SU-DHL-6 (cell line): Measurements from ENCODE around the gene MLC1.

Source experiments
- H2AFZ ChIP-seq: fragments of 200-600 bp; sonication (generic); 2 replicates; pipeline ENCODE4 v1.6.1; 2014; ENCODE audit warnings: low read depth, mild to moderate bottlenecking, moderate library complexity, mixed read lengths, antibody characterized with exemption, low read length; ENCODE audit not compliant: severe bottlenecking
- H3F3A ChIP-seq: fragments of 200-600 bp; shearing (Covaris generic); 2 replicates; pipeline ENCODE4 v1.6.0; 2016; ENCODE audit warnings: antibody characterized with exemption, mild to moderate bottlenecking; ENCODE audit not compliant: insufficient read depth
- H3K27ac ChIP-seq: fragments of 200-600 bp; sonication (generic); 2 replicates; pipeline ENCODE4 v1.5.1; 2016; ENCODE audit warnings: low read depth, mild to moderate bottlenecking, low read length, moderate library complexity, mixed read lengths
- H3K27me3 ChIP-seq: fragments of 200-600 bp; sonication (generic), shearing (Covaris generic); 2 replicates; pipeline ENCODE4 v1.6.0; 2014; ENCODE audit warnings: mild to moderate bottlenecking, low read length
- H3K36me3 ChIP-seq: fragments of 200-600 bp; sonication (generic); 2 replicates; pipeline ENCODE4 v1.6.1; 2014; ENCODE audit warnings: mild to moderate bottlenecking, low read length, mixed read lengths
- H3K4me2 ChIP-seq: fragments of 300-600, 200-600 bp; shearing (Covaris generic), sonication (generic); 2 replicates; pipeline ENCODE4 v1.6.0; 2014; ENCODE audit warnings: low read length, low read depth, mild to moderate bottlenecking; ENCODE audit not compliant: poor library complexity, severe bottlenecking
- H3K4me3 ChIP-seq: fragments of 200-600 bp; sonication (generic); 2 replicates; pipeline ENCODE4 v1.5.1; 2014; ENCODE audit warnings: antibody characterized with exemption, low read length, mild to moderate bottlenecking, mixed read lengths; ENCODE audit not compliant: insufficient read depth, poor library complexity, severe bottlenecking
- H3K79me2 ChIP-seq: fragments of 200-600 bp; sonication (generic); 2 replicates; pipeline ENCODE4 v1.6.1; 2014; ENCODE audit warnings: mild to moderate bottlenecking, low read length, moderate library complexity; ENCODE audit not compliant: insufficient read depth
- H3K9ac ChIP-seq: fragments of 200-600 bp; sonication (generic); 2 replicates; pipeline ENCODE4 v1.7.0; 2014; ENCODE audit warnings: mild to moderate bottlenecking, low read length
- H3K9me2 ChIP-seq: fragments of 200-600 bp; sonication (generic); replicated peaks from 2 replicates; pipeline ENCODE4 v1.6.1; 2014; ENCODE audit warnings: low read length; ENCODE audit not compliant: insufficient read depth
- H3K9me3 ChIP-seq: fragments of 200-600 bp; sonication (generic); 2 replicates; pipeline ENCODE4 v1.6.1; 2014; ENCODE audit warnings: low read length, mixed read lengths; ENCODE audit not compliant: insufficient read depth
- H4K20me1 ChIP-seq: fragments of 200-600 bp; sonication (generic); 2 replicates; pipeline ENCODE4 v1.6.1; 2014; ENCODE audit warnings: low read depth, mild to moderate bottlenecking, antibody characterized with exemption, low read length, moderate library complexity, mixed read lengths
- CTCF ChIP-seq: fragments of 200-600 bp; sonication (generic); IDR thresholded peaks from one replicate; pipeline ENCODE4 v1.5.1; 2017; ENCODE audit warnings: antibody characterized with exemption, mild to moderate bottlenecking, low read length, moderate library complexity; ENCODE audit not compliant: insufficient read depth, poor library complexity, severe bottlenecking
- EZH2phosphoT487 ChIP-seq: fragments of 200-600 bp; sonication (generic), shearing (Covaris generic); conservative IDR thresholded peaks from 2 replicates; pipeline ENCODE4 v1.6.1; 2018; ENCODE audit warnings: mild to moderate bottlenecking, antibody characterized with exemption, low read length, moderate library complexity, mixed read lengths

The MLC1 gene

GRCh38 chr22:50118129-50118528, 32.9 kb upstream of the MLC1 start:
- H3K9me2 ChIP-seq: no peaks in the 10 kb centered on the region
- no peak overlapping the region for H3K4me3 ChIP-seq
- no peak overlapping the region for H3K27ac ChIP-seq
- H3K36me3 ChIP-seq: no peaks in the 10 kb centered on the region
- H2AFZ ChIP-seq: no peak overlapping the region
- no peaks in the 10 kb centered on the region for H4K20me1 ChIP-seq
- TF ChIP-seq EZH2phosphoT487 (no peak), CTCF (no peak)
- no peak overlapping the region for H3K4me2 ChIP-seq
- no peak overlapping the region for H3K9ac ChIP-seq
- no peaks in the 10 kb centered on the region for H3K79me2 ChIP-seq
- H3K27me3 ChIP-seq: no peaks in the 10 kb centered on the region
- H3F3A ChIP-seq: no peaks in the 10 kb centered on the region
- peaks cover 5% of the 10 kb centered on the region; the same call in 1 of the 2 replicates for H3K9me3 ChIP-seq

- Histone ChIP-seq H4K20me1 (no peaks in the 10 kb centered on the region), H3K79me2 (no peaks in the 10 kb centered on the region), H3K9me2 (no peaks in the 10 kb centered on the region), H3K9ac (no peak overlapping the region), H2AFZ (no peak overlapping the region), H3K9me3 (peaks cover 3% of the 10 kb centered on the region; the same call in 1 of the 2 replicates), H3K27ac (no peak overlapping the region), H3K4me3 (no peak overlapping the region), H3F3A (no peaks in the 10 kb centered on the region), H3K36me3 (no peaks in the 10 kb centered on the region), H3K27me3 (no peaks in the 10 kb centered on the region), H3K4me2 (no peak overlapping the region)
- TF ChIP-seq CTCF: no peak
These were observed 32.0 kb upstream of the MLC1 start for GRCh38 chr22:50117168-50117762.

- no peak overlapping the region for H3K4me2 ChIP-seq
- H3K9ac ChIP-seq: no peak overlapping the region
- no peak for TF ChIP-seq EZH2phosphoT487
- no peak for TF ChIP-seq CTCF
- no peak overlapping the region for H3K4me3 ChIP-seq
- H3K9me2 ChIP-seq: no peaks in the 10 kb centered on the region
- no peaks in the 10 kb centered on the region for H3K27me3 ChIP-seq
- H2AFZ ChIP-seq: no peak overlapping the region
- H3K27ac ChIP-seq: no peak overlapping the region
- H3F3A ChIP-seq: no peaks in the 10 kb centered on the region
- H3K36me3 ChIP-seq: no peaks in the 10 kb centered on the region
- no peaks in the 10 kb centered on the region for H3K9me3 ChIP-seq
- no peaks in the 10 kb centered on the region for H3K79me2 ChIP-seq
- H4K20me1 ChIP-seq: no peaks in the 10 kb centered on the region
These were observed 30.5 kb upstream of the MLC1 start for GRCh38 chr22:50115693-50116092.
